K562 (cell line): ENCODE measurements around the gene MOCOS. TPM values are rescaled to one million over a fixed set of nuclear protein-coding genes. Genes with fewer than 3 reads are reported as not detected.

ENCODE experiments used
- ATF6 ChIP-seq: sonication (generic); formaldehyde crosslinking; IDR thresholded peaks from 2 replicates; pipeline ENCODE4 v1.4.0; 2020; ENCODE audit warnings: mild to moderate bottlenecking, missing genetic modification reagents
- REST ChIP-seq, 2 experiments: fragments of 450-650 bp; formaldehyde crosslinking in 1 of 2; IDR thresholded peaks; 2 replicates each; pipeline versions ENCODE4 v1.4.0 to v1.6.1; 2014 to 2020; ENCODE audit warnings: mild to moderate bottlenecking in 2 of 2, borderline replicate concordance in 1 of 2, low read depth in 1 of 2
- SFPQ ChIP-seq: fragments of 200-400 bp; formaldehyde crosslinking; IDR thresholded peaks from 2 replicates; pipeline ENCODE4 v1.6.1; 2017; ENCODE audit warnings: mild to moderate bottlenecking, low read depth, low read length, moderate library complexity
- ZNF407 ChIP-seq: fragments of 450-650 bp; IDR thresholded peaks from 2 replicates; pipeline ENCODE4 v1.6.1; 2016; ENCODE audit warnings: low read depth
- ZNF583 ChIP-seq: fragments of 250-450 bp; sonication (Bioruptor Pico); IDR thresholded peaks from 2 replicates; pipeline ENCODE4 v1.4.0; 2020
- polyA plus RNA-seq, 8 experiments: library from polyadenylated mRNA; depleted of rRNA in 4 of 8; stranded (reverse) in 5 of 8; unstranded in 3 of 8; fragments of >200 nt; fragmentation: Nextera tagmentation in 2 of 8; fragmentation: Illumina TruSeq in 1 of 8; extraction: Ambion mirVana in 2 of 8; extraction: Trizol in 1 of 8; gene quantifications; 2 replicates each; pipeline versions ENCODE4 v1.2.1 to v1.2.3, GENCODE V29; 2011 to 2014; ENCODE audit warnings: inconsistent platforms in 1 of 8, missing spikeins in 1 of 8
- total RNA-seq, 7 experiments: library from RNA; depleted of rRNA in 6 of 7; stranded (reverse); fragments of >200 nt in 6 of 7; fragmentation: Illumina TruSeq in 2 of 7; extraction: Trizol in 2 of 7; gene quantifications; 2 replicates each; pipeline versions ENCODE4 v1.2.1 to v1.2.3, GENCODE V29; 2011 to 2021; ENCODE audit warnings: low replicate concordance in 1 of 7

The MOCOS gene
- total and polyA plus RNA-seq, 9 of the 15 experiments (the other 6 are each of a cell fraction or from before 2014, with no cell fraction given): 4.5 to 12.4 (median 9.1) TPM

GRCh38 chr18:36284671-36285295, 97.5 kb downstream of the MOCOS start (continued):
- no peak for TF ChIP-seq ZNF407
- peak; percentile 93 for TF ChIP-seq REST (IDR thresholded peaks at IDR 0.05; ENCODE audit: borderline replicate concordance)
- TF ChIP-seq REST (CRISPR knock-in tag; IDR thresholded peaks at IDR 0.05; ENCODE audit: low read depth): no peak
- TF ChIP-seq ATF6: no peak
- TF ChIP-seq SFPQ: no peak
- no peak for TF ChIP-seq ZNF583 (CRISPR knock-in tag)
